GM08714 (cell line): ENCODE results near the gene ETDA.

ENCODE experiments used
- H3K4me3 ChIP-seq: fragments of 200-500 bp; sonication (Bioruptor generic); 2 replicates; pipeline ENCODE4 v1.5.1; 2014; ENCODE audit warnings: mild to moderate bottlenecking, low read length, inconsistent platforms
- ZNF274 ChIP-seq: IDR thresholded peaks from 2 replicates; pipeline ENCODE4 v1.6.1; 2012; ENCODE audit warnings: mild to moderate bottlenecking, low read depth, low read length

The ETDA gene

GRCh38 chrX:135302269-135302873 lies 50.5 kb downstream of the ETDA start:
- H3K4me3 ChIP-seq, result no peak overlapping the region
- TF ChIP-seq ZNF274, result no peak
